ENCODE results near the gene FANCE. TPM values are rescaled to one million over a fixed set of nuclear protein-coding genes. Genes with fewer than 3 reads are reported as not detected.

The FANCE gene
- total RNA-seq, 1 donor from 2014 or later, result 3.8 TPM

- intact Hi-C loops (cut with micrococcal nuclease), result no loop called here
- ATAC-seq (peak; percentile 13), DNase-seq (no peak)
Measured at GRCh38 chr6:35454391-35455110, 2.4 kb downstream of the FANCE start.

GRCh38 chr6:35457907-35458306 lies 5.8 kb downstream of the FANCE start:
- ATAC-seq (no peak), DNase-seq (no peak)
- intact Hi-C loops (cut with micrococcal nuclease), result no loop called here

GRCh38 chr6:35461270-35461669 lies 9.1 kb downstream of the FANCE start:
- ATAC-seq, result no peak
- intact Hi-C loops (cut with micrococcal nuclease), result no loop called here
- no peak for DNase-seq

GRCh38 chr6:35463292-35463691 lies 11.2 kb downstream of the FANCE start:
- DNase-seq, result no peak
- intact Hi-C loops (cut with micrococcal nuclease), result no loop called here
- no peak for ATAC-seq

- DNase-seq, result no peak
- no peak for ATAC-seq
- intact Hi-C loops (cut with micrococcal nuclease), result no loop called here
Measured at GRCh38 chr6:35465646-35466045, 13.5 kb downstream of the FANCE start.

- peak; percentile 88 for ATAC-seq
- intact Hi-C loops (cut with micrococcal nuclease), result no loop called here
- peak; percentile 95 for DNase-seq
Measured at GRCh38 chr6:35468181-35468979, 16.2 kb downstream of the FANCE start, which contains the start of gene RPL10A. Gene RPL10A, plus strand, starts transcription at chr6:35468401. Its CDS starts 34 bp downstream, at chr6:35468435.

GRCh38 chr6:35468980-35469750 lies 17.0 kb downstream of the FANCE start:
- DNase-seq (no peak), ATAC-seq (peak; percentile 33)
- intact Hi-C loops (cut with micrococcal nuclease), result no loop called here

- no peak for DNase-seq
- intact Hi-C loops (cut with micrococcal nuclease), result no loop called here
- no peak for ATAC-seq
Measured at GRCh38 chr6:35469751-35470662, 17.9 kb downstream of the FANCE start.

- no peak for ATAC-seq
- no peak for DNase-seq
- intact Hi-C loops (cut with micrococcal nuclease), result no loop called here
Measured at GRCh38 chr6:35470663-35471120, 18.6 kb downstream of the FANCE start.

- intact Hi-C loops (cut with micrococcal nuclease), result no loop called here
- no peak for DNase-seq
- ATAC-seq, result no peak
Measured at GRCh38 chr6:35471836-35472345, 19.8 kb downstream of the FANCE start.

- DNase-seq, result no peak
- ATAC-seq, result no peak
- intact Hi-C loops (cut with micrococcal nuclease), result no loop called here
Measured at GRCh38 chr6:35473075-35473849, 21.1 kb downstream of the FANCE start.

GRCh38 chr6:35473850-35474130 lies 21.7 kb downstream of the FANCE start:
- DNase-seq (no peak), ATAC-seq (no peak)
- intact Hi-C loops (cut with micrococcal nuclease), result no loop called here

- intact Hi-C loops (cut with micrococcal nuclease), result no loop called here
- no peak for DNase-seq
- peak; percentile 2 for ATAC-seq
Measured at GRCh38 chr6:35474131-35474941, 22.2 kb downstream of the FANCE start.

- DNase-seq (no peak), ATAC-seq (no peak)
- intact Hi-C loops (cut with micrococcal nuclease), result no loop called here
Measured at GRCh38 chr6:35474942-35475570, 22.9 kb downstream of the FANCE start.

GRCh38 chr6:35475573-35475972 lies 23.4 kb downstream of the FANCE start:
- DNase-seq (no peak), ATAC-seq (no peak)
- intact Hi-C loops (cut with micrococcal nuclease), result no loop called here

- ATAC-seq, result no peak
Measured at GRCh38 chr6:35476004-35476403, 23.9 kb downstream of the FANCE start.

GRCh38 chr6:35477028-35477427 lies 24.9 kb downstream of the FANCE start:
- intact Hi-C loops (cut with micrococcal nuclease), result no loop called here
- no peak for DNase-seq
- ATAC-seq, result no peak

More at GRCh38 chr6:35476004-35476403, 23.9 kb downstream of the FANCE start:
- intact Hi-C loops (cut with micrococcal nuclease), result no loop called here
- DNase-seq, result no peak

Data from left ventricle myocardium superior (tissue), 1 donor.